Measurements from ENCODE around the gene CD69.

CD69 gene

DNA sequence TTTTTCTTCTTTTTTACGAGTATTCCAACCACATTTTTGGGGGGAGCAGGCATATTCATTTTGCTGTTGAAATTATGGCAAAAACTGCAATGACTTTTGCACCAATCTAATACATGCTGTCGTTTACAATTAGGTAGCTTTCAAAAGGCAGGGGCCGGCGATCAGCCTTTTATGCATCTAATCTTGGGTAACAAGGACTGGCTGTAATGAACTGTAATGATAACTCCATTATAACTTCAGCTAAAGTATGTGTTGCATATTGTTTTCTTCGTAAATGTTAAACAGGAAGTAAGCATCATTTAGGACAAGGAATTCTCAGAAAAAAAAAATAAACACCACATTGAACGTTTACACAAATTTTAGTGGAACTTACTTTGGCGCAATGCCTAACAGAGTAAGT, 36.3 kb upstream of the CD69 start:
- no peak overlapping the region for H2BK5ac ChIP-seq (ENCODE audit: low read depth, low read length, poor library complexity, severe bottlenecking)

DNA sequence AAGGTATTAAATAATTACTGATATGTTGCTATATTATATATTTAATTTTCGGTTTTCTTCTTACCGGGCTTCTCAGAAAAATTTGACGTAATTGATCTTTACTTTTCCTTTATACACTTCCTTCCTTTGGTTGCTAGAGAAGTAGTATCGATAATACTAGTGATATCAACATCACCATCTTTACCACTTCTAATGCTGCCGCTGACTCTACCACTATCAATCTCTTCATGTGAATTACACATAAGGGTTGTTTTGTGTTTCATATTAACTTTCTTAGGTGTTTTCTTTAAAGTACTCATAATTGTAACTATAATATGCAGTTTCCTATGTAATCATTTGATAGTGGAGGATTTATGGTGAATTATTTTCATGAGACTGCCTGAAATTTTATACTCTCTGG, 35.6 kb upstream of the CD69 start:
- no peak overlapping the region for H4K91ac ChIP-seq (ENCODE audit: low read length)
- H3K36me3 ChIP-seq (ENCODE audit: control insufficient read depth in 1 of 2, insufficient read depth in 2 of 2, low read depth in 1 of 2, low read length in 2 of 2) = no peaks in the 10 kb centered on the region
- no peak overlapping the region for H3K4me3 ChIP-seq (ENCODE audit: insufficient read depth in 1 of 2, low read depth in 1 of 2, low read length in 2 of 2)
- H3K79me1 ChIP-seq (replicated peaks; ENCODE audit: low read length, poor library complexity, severe bottlenecking) = no peaks in the 10 kb centered on the region
- H4K8ac ChIP-seq (ENCODE audit: low read length) = no peak overlapping the region
- WGBS = 100% methylated on average over 1 of the region's 5 CpGs
- no peak overlapping the region for H2BK5ac ChIP-seq (ENCODE audit: low read depth, low read length, poor library complexity, severe bottlenecking)
- no peak overlapping the region for H3K27ac ChIP-seq (ENCODE audit: low read length, poor library complexity, severe bottlenecking)
- H3K4me2 ChIP-seq (ENCODE audit: low read length, poor library complexity, severe bottlenecking) = no peak overlapping the region
- no peak overlapping the region for H3K18ac ChIP-seq (ENCODE audit: low read depth in 1 of 2, low read length in 2 of 2)
- no peak overlapping the region for H2BK15ac ChIP-seq (ENCODE audit: low read depth, poor library complexity, severe bottlenecking)
- H3K4me1 ChIP-seq (ENCODE audit: control insufficient read depth, insufficient read depth, low read depth, low read length) = no peaks in the 10 kb centered on the region
- no peak overlapping the region for H3K14ac ChIP-seq (ENCODE audit: low read length in 2 of 2)
- no peak overlapping the region for H2AFZ ChIP-seq (ENCODE audit: low read depth, low read length)
- H3K4ac ChIP-seq (ENCODE audit: low read depth in 1 of 2, low read length in 2 of 2) = no peak overlapping the region
- no peak overlapping the region for H2BK120ac ChIP-seq (ENCODE audit: low read depth, low read length)
- H3K9me3 ChIP-seq (ENCODE audit: control insufficient read depth, low read length) = no peaks in the 10 kb centered on the region
- H3K9ac ChIP-seq (ENCODE audit: low read length) = no peak overlapping the region
- H3K27me3 ChIP-seq (ENCODE audit: control insufficient read depth in 1 of 2, insufficient read depth in 1 of 2, low read length in 2 of 2) = no peaks in the 10 kb centered on the region
- H2AK5ac ChIP-seq (ENCODE audit: low read length, severe bottlenecking) = no peak overlapping the region
- DNase-seq = no peak
- no peak overlapping the region for H2BK12ac ChIP-seq (ENCODE audit: low read length in 2 of 2)
- H3K23ac ChIP-seq (ENCODE audit: low read length in 2 of 2) = no peak overlapping the region

More for the DNA sequence above, 36.3 kb upstream of the CD69 start:
- H3K4me1 ChIP-seq (ENCODE audit: control insufficient read depth, insufficient read depth, low read depth, low read length) = no peaks in the 10 kb centered on the region
- H3K27ac ChIP-seq (ENCODE audit: low read length, poor library complexity, severe bottlenecking) = no peak overlapping the region
- H3K9me3 ChIP-seq (ENCODE audit: control insufficient read depth, low read length) = no peaks in the 10 kb centered on the region
- H3K79me1 ChIP-seq (replicated peaks; ENCODE audit: low read length, poor library complexity, severe bottlenecking) = no peaks in the 10 kb centered on the region
- WGBS = 61% methylated on average over 4 of the region's 7 CpGs
- H3K9ac ChIP-seq (ENCODE audit: low read length) = no peak overlapping the region
- no peak overlapping the region for H3K4me3 ChIP-seq (ENCODE audit: insufficient read depth in 1 of 2, low read depth in 1 of 2, low read length in 2 of 2)
- H2BK120ac ChIP-seq (ENCODE audit: low read depth, low read length) = no peak overlapping the region
- H2AFZ ChIP-seq (ENCODE audit: low read depth, low read length) = no peak overlapping the region
- no peak overlapping the region for H3K4me2 ChIP-seq (ENCODE audit: low read length, poor library complexity, severe bottlenecking)
- no peak overlapping the region for H2BK12ac ChIP-seq (ENCODE audit: low read length in 2 of 2)
- no peak overlapping the region for H3K14ac ChIP-seq (ENCODE audit: low read length in 2 of 2)
- no peaks in the 10 kb centered on the region for H3K36me3 ChIP-seq (ENCODE audit: control insufficient read depth in 1 of 2, insufficient read depth in 2 of 2, low read depth in 1 of 2, low read length in 2 of 2)
- no peak overlapping the region for H4K91ac ChIP-seq (ENCODE audit: low read length)
- H4K8ac ChIP-seq (ENCODE audit: low read length) = no peak overlapping the region
- no peak overlapping the region for H2BK15ac ChIP-seq (ENCODE audit: low read depth, poor library complexity, severe bottlenecking)
- peak overlapping the region in 1 of 2 experiments; percentile 67 for H3K4ac ChIP-seq (ENCODE audit: low read depth in 1 of 2, low read length in 2 of 2)
- no peaks in the 10 kb centered on the region for H3K27me3 ChIP-seq (ENCODE audit: control insufficient read depth in 1 of 2, insufficient read depth in 1 of 2, low read length in 2 of 2)
- H3K23ac ChIP-seq (ENCODE audit: low read length in 2 of 2) = no peak overlapping the region
- H3K18ac ChIP-seq (ENCODE audit: low read depth in 1 of 2, low read length in 2 of 2) = no peak overlapping the region
- no peak for DNase-seq
- H2AK5ac ChIP-seq (ENCODE audit: low read length, severe bottlenecking) = no peak overlapping the region

DNA sequence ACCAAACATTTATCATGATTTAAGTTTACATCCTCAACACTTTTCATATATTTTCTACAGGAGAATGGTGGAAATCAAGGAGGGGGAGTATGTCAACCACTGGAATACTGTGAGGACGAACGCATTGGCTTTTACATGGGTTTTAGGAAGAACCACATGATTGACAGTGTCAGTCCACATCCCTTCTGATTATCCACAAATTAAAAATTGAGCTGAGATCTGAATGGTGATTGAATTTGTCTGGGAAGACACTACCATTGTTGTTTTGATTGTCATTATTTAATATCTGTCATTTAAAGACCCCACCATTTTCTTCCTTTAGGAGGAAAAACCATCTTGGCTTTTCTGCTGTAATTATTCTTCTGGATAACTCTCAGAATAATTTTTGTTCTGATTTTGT, 35.2 kb upstream of the CD69 start:
- Histone ChIP-seq H3K27ac (ENCODE audit: low read length, poor library complexity, severe bottlenecking) (no peak overlapping the region), H3K27me3 (ENCODE audit: control insufficient read depth in 1 of 2, insufficient read depth in 1 of 2, low read length in 2 of 2) (no peaks in the 10 kb centered on the region), H2BK15ac (ENCODE audit: low read depth, poor library complexity, severe bottlenecking) (no peak overlapping the region), H2AFZ (ENCODE audit: low read depth, low read length) (no peak overlapping the region), H3K23ac (ENCODE audit: low read length in 2 of 2) (no peak overlapping the region), H3K4me1 (ENCODE audit: control insufficient read depth, insufficient read depth, low read depth, low read length) (no peaks in the 10 kb centered on the region), H4K91ac (ENCODE audit: low read length) (no peak overlapping the region), H3K79me1 (replicated peaks; ENCODE audit: low read length, poor library complexity, severe bottlenecking) (no peaks in the 10 kb centered on the region), H2AK5ac (ENCODE audit: low read length, severe bottlenecking) (no peak overlapping the region), H3K36me3 (ENCODE audit: control insufficient read depth in 1 of 2, insufficient read depth in 2 of 2, low read depth in 1 of 2, low read length in 2 of 2) (no peaks in the 10 kb centered on the region), H3K4me2 (ENCODE audit: low read length, poor library complexity, severe bottlenecking) (no peak overlapping the region), H3K4ac (ENCODE audit: low read depth in 1 of 2, low read length in 2 of 2) (no peak overlapping the region), H4K8ac (ENCODE audit: low read length) (no peak overlapping the region), H3K18ac (ENCODE audit: low read depth in 1 of 2, low read length in 2 of 2) (no peak overlapping the region), H2BK5ac (ENCODE audit: low read depth, low read length, poor library complexity, severe bottlenecking) (no peak overlapping the region), H2BK120ac (ENCODE audit: low read depth, low read length) (no peak overlapping the region), H2BK12ac (ENCODE audit: low read length in 2 of 2) (no peak overlapping the region), H3K4me3 (ENCODE audit: insufficient read depth in 1 of 2, low read depth in 1 of 2, low read length in 2 of 2) (no peak overlapping the region), H3K9me3 (ENCODE audit: control insufficient read depth, low read length) (no peaks in the 10 kb centered on the region), H3K9ac (ENCODE audit: low read length) (no peak overlapping the region), H3K14ac (ENCODE audit: low read length in 2 of 2) (no peak overlapping the region)
- no CpG with 5 or more reads among the region's 2 CpGs for WGBS
- DNase-seq = no peak

- H2BK5ac ChIP-seq (ENCODE audit: low read depth, low read length, poor library complexity, severe bottlenecking) = no peak overlapping the region
- no peak for DNase-seq
- H4K8ac ChIP-seq (ENCODE audit: low read length) = no peak overlapping the region
- WGBS = 49% methylated on average over 2 of the region's 2 CpGs
- no peaks in the 10 kb centered on the region for H3K79me1 ChIP-seq (replicated peaks; ENCODE audit: low read length, poor library complexity, severe bottlenecking)
- no peak overlapping the region for H2BK15ac ChIP-seq (ENCODE audit: low read depth, poor library complexity, severe bottlenecking)
- peaks cover 3% of the 10 kb centered on the region for H3K9me3 ChIP-seq (ENCODE audit: control insufficient read depth, low read length)
- H3K4me2 ChIP-seq (ENCODE audit: low read length, poor library complexity, severe bottlenecking) = no peak overlapping the region
- no peak overlapping the region for H3K27ac ChIP-seq (ENCODE audit: low read length, poor library complexity, severe bottlenecking)
- no peaks in the 10 kb centered on the region for H3K36me3 ChIP-seq (ENCODE audit: control insufficient read depth in 1 of 2, insufficient read depth in 2 of 2, low read depth in 1 of 2, low read length in 2 of 2)
- H3K23ac ChIP-seq (ENCODE audit: low read length in 2 of 2) = no peak overlapping the region
- no peaks in the 10 kb centered on the region for H3K4me1 ChIP-seq (ENCODE audit: control insufficient read depth, insufficient read depth, low read depth, low read length)
- H2BK12ac ChIP-seq (ENCODE audit: low read length in 2 of 2) = peak overlapping the region in 1 of 2 experiments; percentile 51
- H2BK120ac ChIP-seq (ENCODE audit: low read depth, low read length) = no peak overlapping the region
- H3K4ac ChIP-seq (ENCODE audit: low read depth in 1 of 2, low read length in 2 of 2) = no peak overlapping the region
- no peak overlapping the region for H2AFZ ChIP-seq (ENCODE audit: low read depth, low read length)
- no peak overlapping the region for H4K91ac ChIP-seq (ENCODE audit: low read length)
- peak overlapping the region; percentile 14 to 48 for H3K18ac ChIP-seq (ENCODE audit: low read depth in 1 of 2, low read length in 2 of 2)
- H3K9ac ChIP-seq (ENCODE audit: low read length) = no peak overlapping the region
- no peaks in the 10 kb centered on the region for H3K27me3 ChIP-seq (ENCODE audit: control insufficient read depth in 1 of 2, insufficient read depth in 1 of 2, low read length in 2 of 2)
- H3K14ac ChIP-seq (ENCODE audit: low read length in 2 of 2) = no peak overlapping the region
- H2AK5ac ChIP-seq (ENCODE audit: low read length, severe bottlenecking) = no peak overlapping the region
- H3K4me3 ChIP-seq (ENCODE audit: insufficient read depth in 1 of 2, low read depth in 1 of 2, low read length in 2 of 2) = no peak overlapping the region
These were observed 33.9 kb upstream of the CD69 start for GRCh38 chr12:9794484-9795093.

Data from mesenchymal stem cell (in vitro differentiated cells and primary cell).